Type B pancreatic cell (in vitro differentiated cells): ENCODE measurements around the gene ZGLP1. TPM values are rescaled to one million over a fixed set of nuclear protein-coding genes. Genes with fewer than 3 reads are reported as not detected.

Source experiments
- DNase-seq: peaks from one replicate; pipeline ENCODE4 v3.0.0; 2021; ENCODE audit warnings: mixed read lengths; ENCODE audit not compliant: unreplicated experiment; ENCODE audit errors: extremely low spot score
- H3K27ac Mint-ChIP-seq: 2 replicates; pipeline ENCODE4 v1.8.0; 2021; ENCODE audit warnings: mild to moderate bottlenecking, mixed read lengths
- H3K27me3 Mint-ChIP-seq: 2 replicates; pipeline ENCODE4 v1.8.0; 2021; ENCODE audit warnings: mixed read lengths
- H3K36me3 Mint-ChIP-seq: 2 replicates; pipeline ENCODE4 v1.8.0; 2021; ENCODE audit warnings: mixed read lengths
- H3K4me1 Mint-ChIP-seq: one replicate; pipeline ENCODE4 v1.8.0; 2021; ENCODE audit warnings: mixed read lengths; ENCODE audit not compliant: unreplicated experiment
- H3K4me3 Mint-ChIP-seq: 2 replicates; pipeline ENCODE4 v1.8.0; 2021; ENCODE audit warnings: mild to moderate bottlenecking, mixed read lengths
- H3K9me3 Mint-ChIP-seq: 2 replicates; pipeline ENCODE4 v1.8.0; 2021; ENCODE audit warnings: mixed read lengths
- CTCF ChIP-seq: fragments of 200-600 bp; sonication (generic); conservative IDR thresholded peaks from 2 replicates; pipeline ENCODE4 v1.5.0; 2021; ENCODE audit warnings: antibody characterized with exemption, mild to moderate bottlenecking
- total RNA-seq: library from RNA; stranded (reverse); gene quantifications from 2 replicates; pipeline ENCODE4 v1.2.1, GENCODE V29; 2021; ENCODE audit warnings: low replicate concordance

ZGLP1 gene
- total RNA-seq, 1 donor from 2014 or later = 17.0 TPM

DNA sequence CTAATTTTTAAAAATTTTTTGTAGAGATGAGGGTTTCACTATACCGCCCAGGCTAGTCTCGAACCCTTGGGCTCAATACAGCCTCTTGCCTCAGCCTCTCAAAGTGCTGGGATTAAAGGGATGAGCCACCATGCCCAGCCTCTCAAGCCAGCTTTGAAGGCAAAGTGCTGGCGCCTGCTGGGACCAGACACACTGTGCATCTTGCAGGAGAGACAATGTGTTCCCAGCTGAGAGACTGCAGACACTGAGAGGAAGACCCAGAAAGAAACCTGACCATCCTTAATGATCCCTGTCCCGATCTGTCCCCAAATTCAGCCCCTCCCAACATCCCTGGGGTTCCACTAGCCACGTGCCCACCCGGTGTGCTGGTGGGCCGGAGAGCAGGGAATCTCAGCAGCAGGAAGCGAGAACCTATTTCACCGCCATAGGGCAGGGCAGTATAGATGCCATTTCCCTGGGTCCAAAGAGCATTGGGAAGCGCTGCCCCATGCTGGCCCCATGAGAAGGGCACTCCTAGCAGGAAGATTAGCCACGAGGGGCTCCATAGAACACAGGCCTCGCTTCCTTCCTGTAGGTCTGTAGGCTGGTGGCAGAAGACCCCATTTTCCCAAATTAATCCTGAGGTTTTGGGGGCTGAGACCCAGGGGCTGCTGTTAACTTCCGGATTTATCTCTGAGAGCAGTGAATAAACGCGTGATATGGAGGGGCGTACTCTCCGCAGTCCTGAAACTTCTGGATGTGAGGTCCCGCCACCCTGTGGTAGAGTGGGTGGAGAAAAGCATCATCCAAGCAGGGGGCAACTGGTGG lies 22.7 kb upstream of the ZGLP1 start:
- Mint-ChIP-seq H3K4me3 (peak overlapping the region; percentile 97), H3K36me3 (peaks cover 4% of the 10 kb centered on the region), H3K27ac (peak overlapping the region; percentile 88), H3K4me1 (peaks cover 13% of the 10 kb centered on the region), H3K27me3 (no peaks in the 10 kb centered on the region), H3K9me3 (no peaks in the 10 kb centered on the region)
- DNase-seq = no peak
- TF ChIP-seq CTCF = peak; percentile 25

DNA sequence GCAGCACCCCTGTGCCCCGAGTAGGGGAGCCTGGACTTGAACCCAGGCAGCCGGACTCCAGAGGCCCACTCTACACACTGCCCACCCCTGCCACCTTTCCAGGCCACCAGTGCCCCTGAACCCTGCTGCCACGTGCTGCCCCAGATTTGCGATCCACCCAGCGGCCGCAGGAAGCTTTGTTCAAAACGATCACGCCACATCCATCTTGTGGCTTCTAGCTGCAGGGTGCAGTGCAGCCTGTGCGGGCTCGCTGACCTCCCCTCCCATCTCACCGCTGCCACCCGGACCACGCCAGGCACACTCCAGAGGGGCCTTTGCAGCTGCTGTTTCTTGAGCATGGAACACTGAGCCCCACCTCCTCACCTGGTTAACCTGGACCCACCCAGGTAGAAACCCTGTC lies 19.9 kb upstream of the ZGLP1 start:
- no peak for TF ChIP-seq CTCF
- peaks cover 13% of the 10 kb centered on the region for H3K4me1 Mint-ChIP-seq
- H3K4me3 Mint-ChIP-seq = no peak overlapping the region
- H3K27me3 Mint-ChIP-seq = no peaks in the 10 kb centered on the region
- H3K27ac Mint-ChIP-seq = no peak overlapping the region
- DNase-seq = no peak
- H3K9me3 Mint-ChIP-seq = no peaks in the 10 kb centered on the region
- peaks cover 4% of the 10 kb centered on the region for H3K36me3 Mint-ChIP-seq

- H3K9me3 Mint-ChIP-seq = no peaks in the 10 kb centered on the region
- H3K4me1 Mint-ChIP-seq = peaks cover 9% of the 10 kb centered on the region
- H3K27ac Mint-ChIP-seq = no peak overlapping the region
- peaks cover 4% of the 10 kb centered on the region for H3K36me3 Mint-ChIP-seq
- no peak for TF ChIP-seq CTCF
- H3K27me3 Mint-ChIP-seq = no peaks in the 10 kb centered on the region
- DNase-seq = no peak
- H3K4me3 Mint-ChIP-seq = no peak overlapping the region
Measured at GRCh38 chr19:10328558-10329429, 19.2 kb upstream of the ZGLP1 start.

DNA sequence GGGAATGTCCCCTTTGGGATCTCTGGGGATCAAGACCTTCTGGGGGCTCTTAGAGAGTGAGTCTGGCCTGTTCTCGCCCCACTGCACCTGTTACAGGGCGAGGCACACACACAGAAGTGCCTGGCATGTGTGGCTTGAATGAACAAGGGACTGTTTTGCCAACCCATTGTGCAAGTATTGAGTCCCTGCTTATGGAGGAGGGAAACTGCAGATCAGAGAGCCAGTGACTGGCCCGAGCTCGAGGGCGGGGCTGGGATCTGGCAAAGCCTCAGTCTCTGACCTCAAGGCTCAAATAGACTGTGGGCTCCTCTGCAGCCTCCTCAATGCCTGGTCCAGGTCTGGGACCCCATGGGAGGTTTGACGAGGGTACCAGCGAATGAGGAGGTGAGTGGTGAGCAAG lies 18.2 kb upstream of the ZGLP1 start:
- Mint-ChIP-seq H3K4me1 (peaks cover 6% of the 10 kb centered on the region), H3K9me3 (no peaks in the 10 kb centered on the region)

DNA sequence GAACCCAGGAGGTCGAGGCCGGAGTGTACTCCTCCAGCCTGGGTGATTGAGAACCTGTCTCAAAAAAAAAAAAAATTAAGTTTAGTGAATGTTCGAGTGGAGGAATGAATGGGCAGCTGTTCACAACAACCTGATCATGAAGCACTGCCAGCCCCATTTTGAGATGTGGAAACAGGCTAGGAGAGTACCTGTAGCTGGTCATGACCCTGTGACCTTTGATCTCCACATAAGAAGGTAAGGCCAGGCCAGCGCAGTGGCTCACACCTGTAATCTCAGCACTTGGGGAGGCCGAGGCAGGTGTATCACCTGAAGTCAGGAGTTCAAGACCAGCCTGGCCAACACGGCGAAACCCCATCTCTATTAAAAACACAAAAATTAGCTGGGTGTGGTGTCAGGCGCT lies 16.1 kb upstream of the ZGLP1 start:
- H3K36me3 Mint-ChIP-seq = peaks cover 10% of the 10 kb centered on the region
- no peak overlapping the region for H3K27ac Mint-ChIP-seq
- no peaks in the 10 kb centered on the region for H3K4me1 Mint-ChIP-seq
- H3K27me3 Mint-ChIP-seq = no peaks in the 10 kb centered on the region
- DNase-seq = no peak
- TF ChIP-seq CTCF = no peak
- H3K9me3 Mint-ChIP-seq = no peaks in the 10 kb centered on the region
- H3K4me3 Mint-ChIP-seq = no peak overlapping the region

More for the DNA sequence above, 18.2 kb upstream of the ZGLP1 start:
- Mint-ChIP-seq H3K27ac (no peak overlapping the region), H3K36me3 (peaks cover 4% of the 10 kb centered on the region), H3K4me3 (no peak overlapping the region), H3K27me3 (no peaks in the 10 kb centered on the region)
- no peak for DNase-seq
- no peak for TF ChIP-seq CTCF
